Gastroesophageal sphincter (tissue), 4 donors: ENCODE data around the gene BBS10. TPM values are rescaled to one million over a fixed set of nuclear protein-coding genes. Genes with fewer than 3 reads are reported as not detected.

Experiments
- ATAC-seq: fragments of 150-250 bp; one replicate; pipeline ENCODE4 v1.9.1; 2016; ENCODE audit warnings: mild to moderate bottlenecking, moderate library complexity
- H3K27ac ChIP-seq, 4 donors: fragments of 200-600 bp; sonication (generic) in 3 of 4; 1 replicate in 3 of 4; 2 replicates in 1 of 4; pipeline ENCODE4 v1.5.1; 2016 to 2019
- H3K27me3 ChIP-seq: fragments of 200-600 bp; sonication (generic); one replicate; pipeline ENCODE4 v1.5.1; 2019
- H3K36me3 ChIP-seq, 2 donors: fragments of 200-600 bp; sonication (generic); one replicate each; pipeline ENCODE4 v1.5.1; 2019; ENCODE audit warnings: control low read depth in 1 of 2
- H3K4me1 ChIP-seq, 3 donors: fragments of 200-600 bp; sonication (generic); 1 replicate in 2 of 3; 2 replicates in 1 of 3; pipeline ENCODE4 v1.5.1; 2016 to 2019; ENCODE audit warnings: control low read depth in 2 of 3
- H3K4me3 ChIP-seq, 2 donors: fragments of 200-600 bp; sonication (generic); one replicate each; pipeline ENCODE4 v1.5.1; 2019; ENCODE audit warnings: mild to moderate bottlenecking in 1 of 2, moderate library complexity in 1 of 2
- H3K9me3 ChIP-seq, 3 donors: fragments of 200-600 bp; sonication (generic); one replicate each; pipeline ENCODE4 v1.5.1; 2017 to 2019; ENCODE audit warnings: control low read depth in 2 of 3
- EP300 ChIP-seq: sonication (generic); formaldehyde crosslinking; IDR thresholded peaks from one replicate; pipeline ENCODE4 v1.6.1; 2017; ENCODE audit warnings: antibody characterized with exemption, mild to moderate bottlenecking
- POLR2A ChIP-seq, 2 donors: fragments of 450-650 bp; IDR thresholded peaks; one replicate each; pipeline ENCODE4 v1.6.1; 2017; ENCODE audit warnings: antibody characterized with exemption in 2 of 2, mild to moderate bottlenecking in 2 of 2, moderate library complexity in 1 of 2
- POLR2AphosphoS5 ChIP-seq: sonication (generic); formaldehyde crosslinking; IDR thresholded peaks from one replicate; pipeline ENCODE4 v1.6.1; 2017; ENCODE audit warnings: antibody characterized with exemption
- WGBS, 2 donors: methylation state at CpG; one replicate each; pipeline ENCODE4 v1.1.5; 2018; ENCODE audit warnings: low coverage in 1 of 2; 5-methylcytosine and 5-hydroxymethylcytosine counted together
- total RNA-seq, 4 donors: library from RNA; depleted of rRNA; stranded (reverse); fragments of >200 nt; gene quantifications; one replicate each; pipeline ENCODE4 v1.1.0, GENCODE V29; 2016
- TF ChIP-seq, protein P1 (sequence below), 4 experiments: fragments of 200-600 bp in 2 of 4; fragments of 450-650 bp in 2 of 4; sonication (generic) in 1 of 4; IDR thresholded peaks; one replicate each; pipeline ENCODE4 v1.5.1; 2017 to 2019; ENCODE audit warnings: antibody characterized with exemption in 4 of 4, mild to moderate bottlenecking in 2 of 4, moderate library complexity in 2 of 4

The BBS10 gene
- 10 to 100 TPM in 3 of 4 donors, 1 to 10 TPM in 1; 8.9 to 22.2 (median 16.0) TPM for total RNA-seq

- TF ChIP-seq POLR2A (IDR thresholded peaks at IDR 0.05) (peak; percentile 27 to 48), EP300 (no peak), POLR2AphosphoS5 (peak; percentile 44)
- TF ChIP-seq, protein P1, sequence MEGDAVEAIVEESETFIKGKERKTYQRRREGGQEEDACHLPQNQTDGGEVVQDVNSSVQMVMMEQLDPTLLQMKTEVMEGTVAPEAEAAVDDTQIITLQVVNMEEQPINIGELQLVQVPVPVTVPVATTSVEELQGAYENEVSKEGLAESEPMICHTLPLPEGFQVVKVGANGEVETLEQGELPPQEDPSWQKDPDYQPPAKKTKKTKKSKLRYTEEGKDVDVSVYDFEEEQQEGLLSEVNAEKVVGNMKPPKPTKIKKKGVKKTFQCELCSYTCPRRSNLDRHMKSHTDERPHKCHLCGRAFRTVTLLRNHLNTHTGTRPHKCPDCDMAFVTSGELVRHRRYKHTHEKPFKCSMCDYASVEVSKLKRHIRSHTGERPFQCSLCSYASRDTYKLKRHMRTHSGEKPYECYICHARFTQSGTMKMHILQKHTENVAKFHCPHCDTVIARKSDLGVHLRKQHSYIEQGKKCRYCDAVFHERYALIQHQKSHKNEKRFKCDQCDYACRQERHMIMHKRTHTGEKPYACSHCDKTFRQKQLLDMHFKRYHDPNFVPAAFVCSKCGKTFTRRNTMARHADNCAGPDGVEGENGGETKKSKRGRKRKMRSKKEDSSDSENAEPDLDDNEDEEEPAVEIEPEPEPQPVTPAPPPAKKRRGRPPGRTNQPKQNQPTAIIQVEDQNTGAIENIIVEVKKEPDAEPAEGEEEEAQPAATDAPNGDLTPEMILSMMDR (IDR thresholded peaks at IDR 0.05), result peak in 3 of 4 experiments; percentile 49 to 75 (median 65)
- H3K4me1 ChIP-seq, result peaks cover 0 to 40% (median 5%) of the 10 kb centered on the region in 3 donors
- no peaks in the 10 kb centered on the region for H3K36me3 ChIP-seq
- H3K9me3 ChIP-seq, result no peaks in the 10 kb centered on the region
- peak; percentile 98 for ATAC-seq
- H3K4me3 ChIP-seq, result peak within 1 kb of the TSS; percentile 77 to 78
- no peaks in the 10 kb centered on the region for H3K27me3 ChIP-seq
- peak within 1 kb of the TSS; percentile 54 to 91 (median 88) for H3K27ac ChIP-seq
- 2% methylated on average over 21 of the region's 49 CpGs; no CpG with 5 or more reads in 1 of the 2 donors for WGBS, 2 donors
Measured at GRCh38 chr12:76348079-76348901, at the start of gene BBS10. BBS10 (minus strand) TSS chr12:76348415; CDS start chr12:76348358, 57 bp downstream.

DNA sequence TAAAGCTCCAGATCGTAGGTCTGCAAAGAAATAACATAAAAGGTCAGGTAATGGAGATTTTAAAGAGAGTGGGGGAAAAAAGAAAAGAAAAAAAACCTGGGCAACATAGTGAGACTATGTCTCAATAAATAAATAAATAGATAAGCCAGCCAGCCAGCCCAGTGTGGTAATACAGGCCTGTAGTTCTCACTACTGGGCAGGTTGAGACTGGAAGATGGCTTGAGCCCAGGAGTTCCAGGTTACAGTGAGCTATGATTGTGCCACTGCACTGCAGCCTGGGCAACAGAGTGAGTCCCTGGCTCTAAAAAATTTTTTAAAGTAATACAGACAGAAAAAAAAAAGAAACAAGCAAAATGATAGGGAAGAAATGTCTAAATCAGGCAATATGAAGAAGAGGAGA, 43.2 kb upstream of the BBS10 start:
- TF ChIP-seq POLR2AphosphoS5, result no peak
- no peak for TF ChIP-seq POLR2A (IDR thresholded peaks at IDR 0.05)
- TF ChIP-seq, protein P1 (IDR thresholded peaks at IDR 0.05), result no peak
- no peak for TF ChIP-seq EP300
- no peaks in the 10 kb centered on the region for H3K4me1 ChIP-seq
- 91% methylated on average over 1 of the region's 1 CpG; no CpG with 5 or more reads in 1 of the 2 donors for WGBS, 2 donors
- peaks cover 0 to 76% of the 10 kb centered on the region in 2 donors for H3K36me3 ChIP-seq
- no peak for ATAC-seq
- H3K27ac ChIP-seq, result no peak overlapping the region
- H3K9me3 ChIP-seq, result no peaks in the 10 kb centered on the region
- H3K27me3 ChIP-seq, result no peaks in the 10 kb centered on the region
- H3K4me3 ChIP-seq, result no peak overlapping the region

DNA sequence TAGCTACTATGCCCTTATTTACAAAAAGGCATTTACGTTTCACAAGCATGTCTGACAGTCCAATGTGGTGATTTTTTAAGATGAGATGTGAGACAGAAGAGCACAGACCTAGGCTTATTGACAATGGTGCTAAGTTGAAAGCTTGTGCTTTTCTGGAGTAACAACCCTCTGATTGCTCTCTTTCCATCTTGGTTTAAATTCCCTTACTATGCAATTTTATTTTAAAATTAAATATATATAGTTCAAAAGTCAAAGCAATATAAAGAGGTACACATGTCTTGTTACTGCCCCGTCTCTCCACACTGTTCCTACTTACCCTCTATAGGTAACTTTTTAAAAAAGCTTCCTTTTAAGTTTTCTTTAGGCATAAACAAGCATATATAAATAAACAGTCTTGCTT, 39.4 kb upstream of the BBS10 start:
- peaks cover 0 to 81% of the 10 kb centered on the region in 2 donors for H3K36me3 ChIP-seq

GRCh38 chr12:76384560-76384959, 36.3 kb upstream of the BBS10 start:
- 94% methylated on average over 2 of the region's 2 CpGs; no CpG with 5 or more reads in 1 of the 2 donors for WGBS, 2 donors
- no peak overlapping the region for H3K4me3 ChIP-seq
- ATAC-seq, result no peak
- no peak overlapping the region for H3K27ac ChIP-seq
- no peaks in the 10 kb centered on the region for H3K4me1 ChIP-seq
- TF ChIP-seq POLR2AphosphoS5 (no peak), POLR2A (IDR thresholded peaks at IDR 0.05) (no peak), EP300 (no peak)
- TF ChIP-seq, protein P1 (IDR thresholded peaks at IDR 0.05), result no peak
- H3K27me3 ChIP-seq, result no peaks in the 10 kb centered on the region
- no peaks in the 10 kb centered on the region for H3K9me3 ChIP-seq
- H3K36me3 ChIP-seq, result peaks cover 0 to 56% of the 10 kb centered on the region in 2 donors

More for the DNA sequence above, 39.4 kb upstream of the BBS10 start:
- no peaks in the 10 kb centered on the region for H3K9me3 ChIP-seq
- H3K4me1 ChIP-seq, result no peaks in the 10 kb centered on the region
- 90 to 100% methylated on average over 2 of the region's 2 CpGs for WGBS, 2 donors
- no peak overlapping the region for H3K27ac ChIP-seq
- no peak for TF ChIP-seq EP300
- TF ChIP-seq, protein P1 (IDR thresholded peaks at IDR 0.05), result no peak
- no peak for TF ChIP-seq POLR2AphosphoS5
- TF ChIP-seq POLR2A (IDR thresholded peaks at IDR 0.05), result no peak
- no peak for ATAC-seq
- H3K4me3 ChIP-seq, result no peak overlapping the region
- H3K27me3 ChIP-seq, result no peaks in the 10 kb centered on the region
